Gastrocnemius medialis (tissue), 4 donors: ENCODE measurements around the gene CD274. TPM values are rescaled to one million over a fixed set of nuclear protein-coding genes. Genes with fewer than 3 reads are reported as not detected.

ENCODE experiments used
- ATAC-seq, 2 donors: fragments of 150-250 bp; one replicate each; pipeline ENCODE4 v1.9.1; 2016
- DNase-seq, 2 donors: peaks; one replicate each; pipeline ENCODE4 v3.0.0-alpha.2; 2019
- H3K27ac ChIP-seq, 4 donors: fragments of 200-600 bp; sonication (generic); 1 replicate in 1 of 4; 2 replicates in 3 of 4; pipeline ENCODE4 v1.5.1; 2016 to 2018; ENCODE audit warnings: mild to moderate bottlenecking in 2 of 4, moderate library complexity in 1 of 4
- H3K27me3 ChIP-seq, 3 donors: fragments of 200-600 bp; sonication (generic) in 2 of 3; 1 replicate in 1 of 3; 2 replicates in 2 of 3; pipeline versions ENCODE4 v1.5.1 to v1.6.0; 2016 to 2019; ENCODE audit warnings: mild to moderate bottlenecking in 1 of 3, moderate library complexity in 1 of 3
- H3K36me3 ChIP-seq, 2 donors: fragments of 200-600 bp; sonication (generic) in 1 of 2; one replicate each; pipeline ENCODE4 v1.5.1; 2017 to 2018
- H3K4me1 ChIP-seq, 2 donors: fragments of 200-600 bp; sonication (generic) in 1 of 2; one replicate each; pipeline ENCODE4 v1.5.1; 2016 to 2017; ENCODE audit warnings: mild to moderate bottlenecking in 2 of 2
- H3K4me3 ChIP-seq, 4 donors: fragments of 200-600 bp; sonication (generic) in 3 of 4; 1 replicate in 1 of 4; 2 replicates in 3 of 4; pipeline ENCODE4 v1.5.1; 2016 to 2019; ENCODE audit warnings: mild to moderate bottlenecking in 2 of 4
- H3K9me3 ChIP-seq, 3 donors: fragments of 200-600 bp; sonication (generic) in 2 of 3; 1 replicate in 1 of 3; 2 replicates in 2 of 3; pipeline ENCODE4 v1.5.1; 2016 to 2019
- CTCF ChIP-seq, 5 experiments: fragments of 450-650 bp in 3 of 5; fragments of 200-600 bp in 2 of 5; sonication (generic) in 2 of 5; IDR thresholded peaks in 4 of 5; conservative IDR thresholded peaks in 1 of 5; 1 replicate in 4 of 5; 2 replicates in 1 of 5; pipeline ENCODE4 v1.5.1; 2016 to 2019; ENCODE audit warnings: antibody characterized with exemption in 5 of 5, mild to moderate bottlenecking in 3 of 5, moderate library complexity in 3 of 5
- POLR2A ChIP-seq, 2 donors: fragments of 450-650 bp; IDR thresholded peaks; one replicate each; pipeline ENCODE4 v1.6.1; 2017; ENCODE audit warnings: antibody characterized with exemption in 2 of 2, mild to moderate bottlenecking in 2 of 2, moderate library complexity in 2 of 2
- in situ Hi-C, 4 donors: fragments of 200-750 bp; cut with MboI; loops; one replicate each; pipeline versions ENCODE4 v1.15.0 to v1.8.0; 2017; ENCODE audit warnings: low sequenced_read_pairs in 4 of 4
- intact Hi-C: fragments of 100-400 bp; cut with DNase I; formaldehyde crosslinking; loops from one replicate; pipeline ENCODE4 v1.15.1; 2023; ENCODE audit warnings: low total_unique reads
- total RNA-seq, 4 donors: library from RNA; depleted of rRNA; stranded (reverse); fragments of >200 nt; gene quantifications; one replicate each; pipeline versions ENCODE4 v1.1.0 to v1.2.3, GENCODE V29; 2016

The CD274 gene
- 1 to 10 TPM in 3 of 4 donors, under 1 TPM in 1; 0.61 to 7.2 (median 1.6) TPM for total RNA-seq

- DNase-seq (peak; percentile 74 to 91), ATAC-seq (peak; percentile 86 to 92)
- Histone ChIP-seq H3K4me3 (peak within 1 kb of the TSS; percentile 60 to 82 (median 66)), H3K27me3 (no peaks in the 10 kb centered on the region), H3K36me3 (no peaks in the 10 kb centered on the region), H3K4me1 (peaks cover 22 to 27% of the 10 kb centered on the region in 2 donors), H3K9me3 (no peaks in the 10 kb centered on the region), H3K27ac (peak within 1 kb of the TSS; percentile 71 to 90 (median 80))
- TF ChIP-seq POLR2A (IDR thresholded peaks at IDR 0.05), result peak; percentile 40 to 50
- TF ChIP-seq CTCF (IDR thresholded peaks at IDR 0.05 in 4 of 5, conservative IDR thresholded peaks at IDR 0.05 in 1 of 5), result peak; percentile 73 to 91 (median 88)
- intact Hi-C loops (loop anchor here (1.0 to 5.0 kb wide), 4 partner anchors 14 to 382 kb away; partner anchors contain the start of genes ERMP1 and PLGRKT), in situ Hi-C loops (loop anchor here in 2 of 4 donors (10.0 kb wide), 2 partner anchors 64 to 144 kb away; partner anchors contain the start of gene PDCD1LG2 (in 1 of the 2))
Measured at GRCh38 chr9:5450359-5451091, at the start of gene CD274. Gene CD274 (plus strand): TSS chr9:5450542. CDS start chr9:5456114, 5,572 bp downstream.

- H3K9me3 ChIP-seq, result no peaks in the 10 kb centered on the region
- no peak overlapping the region for H3K4me3 ChIP-seq
- in situ Hi-C loops, result loop anchor here in 2 of 4 donors (25.0 kb wide), 1 partner anchor 215 kb away; the partner anchor contains the start of gene INSL6 (in 2 of the 2)
- no peaks in the 10 kb centered on the region for H3K27me3 ChIP-seq
- DNase-seq (no peak), ATAC-seq (no peak)
- no peak for TF ChIP-seq CTCF (IDR thresholded peaks at IDR 0.05 in 4 of 5, conservative IDR thresholded peaks at IDR 0.05 in 1 of 5)
- no peaks in the 10 kb centered on the region for H3K4me1 ChIP-seq
- H3K27ac ChIP-seq, result no peak overlapping the region
- H3K36me3 ChIP-seq, result no peaks in the 10 kb centered on the region
- intact Hi-C loops, result no loop called here
Measured at GRCh38 chr9:5402217-5402616, 48.1 kb upstream of the CD274 start.

GRCh38 chr9:5408596-5408995 lies 41.7 kb upstream of the CD274 start:
- no peak for ATAC-seq
- no peak for DNase-seq
- Histone ChIP-seq H3K27me3 (no peaks in the 10 kb centered on the region), H3K27ac (no peak overlapping the region), H3K4me1 (no peaks in the 10 kb centered on the region), H3K9me3 (no peaks in the 10 kb centered on the region), H3K36me3 (no peaks in the 10 kb centered on the region), H3K4me3 (no peak overlapping the region)
- intact Hi-C loops, result no loop called here
- TF ChIP-seq POLR2A (IDR thresholded peaks at IDR 0.05) (no peak), CTCF (IDR thresholded peaks at IDR 0.05 in 4 of 5, conservative IDR thresholded peaks at IDR 0.05 in 1 of 5) (no peak)
- in situ Hi-C loops, result loop anchor here in 2 of 4 donors (25.0 kb wide), 1 partner anchor 221 kb away; the partner anchor contains the start of gene INSL6 (in 2 of the 2)

GRCh38 chr9:5416953-5417352 lies 33.4 kb upstream of the CD274 start:
- in situ Hi-C loops (loop anchor here in 2 of 4 donors (25.0 kb wide), 1 partner anchor 230 kb away; the partner anchor contains the start of gene INSL6 (in 2 of the 2)), intact Hi-C loops (no loop called here)
- Histone ChIP-seq H3K27me3 (no peaks in the 10 kb centered on the region), H3K27ac (no peak overlapping the region), H3K9me3 (no peaks in the 10 kb centered on the region), H3K4me1 (no peaks in the 10 kb centered on the region), H3K36me3 (peaks cover 0 to 11% of the 10 kb centered on the region in 2 donors), H3K4me3 (no peak overlapping the region)
- no peak for TF ChIP-seq POLR2A (IDR thresholded peaks at IDR 0.05)
- no peak for TF ChIP-seq CTCF (IDR thresholded peaks at IDR 0.05 in 4 of 5, conservative IDR thresholded peaks at IDR 0.05 in 1 of 5)
- DNase-seq (no peak), ATAC-seq (no peak)
